GM19099 (cell line): ENCODE results near the gene ATG2A.

Experiments
- POLR2A ChIP-seq: IDR thresholded peaks from 3 replicates; pipeline ENCODE4 v1.6.1; 2011; ENCODE audit warnings: low read depth; ENCODE audit not compliant: insufficient read length; ENCODE audit errors: extremely low read depth

Gene ATG2A

GRCh38 chr11:64898541-64898940 is 18.5 kb downstream of the ATG2A start:
- TF ChIP-seq POLR2A = no peak

- no peak for TF ChIP-seq POLR2A
Observed at GRCh38 chr11:64898076-64898445, 18.9 kb downstream of the ATG2A start.

GRCh38 chr11:64897381-64898075 is 19.5 kb downstream of the ATG2A start:
- no peak for TF ChIP-seq POLR2A

GRCh38 chr11:64896448-64897022 is 20.5 kb downstream of the ATG2A start:
- TF ChIP-seq POLR2A = no peak

GRCh38 chr11:64894812-64895452 is 22.1 kb downstream of the ATG2A start:
- no peak for TF ChIP-seq POLR2A

DNA sequence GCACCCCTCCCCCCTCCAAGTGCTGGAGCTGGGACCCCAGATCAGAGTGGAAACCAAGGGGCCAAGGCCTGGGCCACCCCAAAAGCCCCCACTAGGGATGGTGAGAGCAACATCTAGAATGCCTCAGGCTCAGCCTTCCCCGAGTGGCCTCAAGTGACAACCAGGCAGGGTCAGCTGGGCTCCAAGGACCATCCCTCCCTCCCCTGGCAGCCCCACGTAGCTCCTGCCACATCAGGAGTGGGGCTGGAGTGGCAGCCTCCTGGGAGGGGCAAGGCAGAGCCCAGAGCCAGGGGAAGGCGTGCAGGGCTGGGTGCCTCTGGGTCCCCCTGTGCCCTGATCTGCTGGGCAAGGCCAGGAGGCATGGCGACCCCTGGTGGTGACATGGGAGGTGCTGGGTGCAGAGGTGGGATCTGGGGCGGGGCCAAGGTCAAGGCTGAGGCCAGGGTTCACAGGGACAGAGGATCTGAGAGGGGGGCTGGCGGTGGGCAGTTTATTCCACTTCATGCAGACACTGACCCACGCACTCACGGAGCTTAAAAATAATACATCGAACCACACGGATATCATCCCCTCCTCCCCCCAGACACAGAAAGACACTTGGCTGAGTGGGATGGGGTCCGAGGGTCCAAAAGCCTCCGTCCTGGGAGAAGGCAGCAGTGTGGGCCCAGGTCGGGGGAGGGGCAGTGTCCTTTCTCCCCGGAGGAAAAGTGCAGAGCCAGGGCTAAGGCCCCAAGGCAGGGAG is 22.8 kb downstream of the ATG2A start:
- no peak for TF ChIP-seq POLR2A

- no peak for TF ChIP-seq POLR2A
Observed at GRCh38 chr11:64893194-64894069, 23.6 kb downstream of the ATG2A start.

GRCh38 chr11:64892838-64893193 is 24.2 kb downstream of the ATG2A start:
- no peak for TF ChIP-seq POLR2A

GRCh38 chr11:64892411-64892831 is 24.6 kb downstream of the ATG2A start:
- TF ChIP-seq POLR2A = no peak

DNA sequence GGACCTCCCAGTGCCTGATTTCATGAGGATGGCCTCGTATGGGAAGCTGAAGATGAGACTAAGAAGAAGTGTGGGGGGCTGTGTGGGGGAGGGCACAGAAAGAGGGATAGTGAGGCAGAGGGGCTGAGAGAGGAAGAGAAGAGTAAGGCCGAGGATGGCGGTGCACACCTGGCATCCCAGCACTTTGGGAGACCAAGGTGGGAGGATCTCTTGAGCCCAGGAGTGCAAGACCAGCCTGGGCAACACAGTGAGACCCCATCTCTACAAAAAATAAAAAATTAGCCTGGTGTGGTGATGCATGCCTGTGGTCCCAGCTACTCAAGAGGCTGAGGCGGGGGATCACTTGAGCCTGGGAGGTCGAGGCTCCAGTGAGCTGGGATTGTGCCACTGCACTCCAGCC is 25.1 kb downstream of the ATG2A start:
- no peak for TF ChIP-seq POLR2A

- no peak for TF ChIP-seq POLR2A
Observed at GRCh38 chr11:64891215-64891848, 25.7 kb downstream of the ATG2A start.

GRCh38 chr11:64890522-64890939 is 26.5 kb downstream of the ATG2A start:
- TF ChIP-seq POLR2A = no peak

DNA sequence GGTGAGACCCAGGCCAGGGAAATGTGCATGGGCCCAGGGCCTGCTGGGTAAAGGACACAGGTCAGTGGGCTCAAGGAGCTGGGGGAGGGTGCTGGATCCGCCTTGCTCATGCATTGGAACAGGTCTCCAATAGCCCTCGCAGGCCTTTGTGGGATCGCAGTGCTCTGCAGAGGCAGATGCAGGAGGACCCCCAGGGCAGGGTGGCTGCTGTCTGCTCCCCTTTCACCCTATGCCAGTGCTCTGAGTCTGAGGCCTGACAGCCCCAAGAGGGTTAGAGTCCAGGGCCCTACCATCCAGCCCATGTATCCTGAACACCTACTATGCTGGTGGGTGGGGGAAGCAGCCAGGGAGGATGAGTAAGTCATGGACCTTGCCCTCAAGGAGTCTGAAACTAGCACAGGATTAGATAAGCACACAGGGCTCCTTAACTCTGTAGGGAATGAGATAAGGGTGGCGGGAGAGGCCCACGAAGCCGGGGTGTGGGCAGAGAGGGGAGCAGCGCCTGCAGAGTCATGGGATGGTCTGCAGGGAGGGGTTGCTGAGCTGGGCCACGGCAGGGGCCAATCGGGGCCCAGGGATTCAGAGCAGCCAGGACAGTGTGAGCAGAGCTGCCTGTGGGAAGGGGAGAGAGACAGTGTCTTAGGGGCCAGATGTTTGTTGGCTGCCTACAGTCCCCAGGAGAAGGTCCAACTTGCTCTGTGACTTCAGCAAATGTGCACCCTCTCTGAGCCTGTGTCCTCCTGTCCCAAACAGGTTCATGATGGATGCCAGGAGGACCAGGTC is 28.1 kb downstream of the ATG2A start:
- TF ChIP-seq POLR2A = no peak

- TF ChIP-seq POLR2A = no peak
Observed at GRCh38 chr11:64888406-64888728, 28.6 kb downstream of the ATG2A start.
